Measurements from ENCODE around the gene MORF4L2. TPM values are rescaled to one million over a fixed set of nuclear protein-coding genes. Genes with fewer than 3 reads are reported as not detected.
"Not testable (repeated sequence)": the region's sequence is repeated elsewhere in the genome, so short reads cannot be mapped to it uniquely, and the experiment has no call there.

Gene MORF4L2
- total RNA-seq, 4 donors from 2014 or later, result 171 to 235 (median 185) TPM

DNA sequence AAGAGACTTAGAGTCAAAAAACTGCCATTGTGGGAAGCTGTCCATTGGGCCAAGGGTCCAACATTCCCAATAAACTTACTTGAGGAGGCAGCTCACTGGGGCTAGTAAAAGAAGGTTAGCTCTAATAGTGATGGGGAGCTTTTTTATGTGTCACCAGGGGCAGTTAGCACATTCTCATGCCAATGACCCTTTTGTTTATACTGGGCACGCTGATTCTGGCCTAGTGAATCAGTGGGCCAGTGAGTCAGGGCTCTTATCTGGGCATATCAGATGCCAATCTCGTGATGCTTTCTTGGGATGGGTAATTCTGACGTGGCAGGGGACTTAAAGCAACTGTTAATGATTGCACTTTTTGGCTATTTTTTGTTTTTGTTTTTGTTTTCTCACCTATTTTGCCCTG, 29.9 kb downstream of the MORF4L2 start:
- in situ Hi-C loops (cut with MboI; ENCODE audit: low pct_ligation_motif_present in 1 of 4, low pct_unique_long_range_greater_than_20kb in 1 of 4, low sequenced_read_pairs in 3 of 4), result no loop called here
- Histone ChIP-seq H3K4me1 (no peaks in the 10 kb centered on the region), H3K27ac (no peak overlapping the region), H3K9me3 (no peaks in the 10 kb centered on the region), H3K4me3 (no peak overlapping the region), H3K27me3 (no peaks in the 10 kb centered on the region), H3K36me3 (no peaks in the 10 kb centered on the region)
- DNase-seq, result no peak
- TF ChIP-seq POLR2A (IDR thresholded peaks at IDR 0.05) (no peak), POLR2AphosphoS5 (IDR thresholded peaks at IDR 0.05) (no peak), EP300 (IDR thresholded peaks at IDR 0.05; ENCODE audit: low read depth) (no peak), CTCF (IDR thresholded peaks at IDR 0.05) (no peak)
- 50% methylated on average over 3 of the region's 3 CpGs; no CpG with 5 or more reads in 1 of the 2 donors for WGBS, 2 donors (ENCODE audit: low coverage in 1 of 2)
- intact Hi-C loops (cut with DNase I; ENCODE audit: low total_unique reads), result no loop called here

GRCh38 chrX:103655230-103656000, 31.1 kb downstream of the MORF4L2 start:
- intact Hi-C loops (cut with DNase I; ENCODE audit: low total_unique reads); H3K36me3 ChIP-seq; H3K27me3 ChIP-seq; DNase-seq; H3K9me3 ChIP-seq; H3K4me3 ChIP-seq; H3K27ac ChIP-seq; H3K4me1 ChIP-seq; in situ Hi-C loops (cut with MboI; ENCODE audit: low pct_ligation_motif_present in 1 of 4, low pct_unique_long_range_greater_than_20kb in 1 of 4, low sequenced_read_pairs in 3 of 4): not testable (repeated sequence)
- WGBS, 2 donors (ENCODE audit: low coverage in 1 of 2), result 86 to 100% methylated on average over 1 to 7 of the region's 7 CpGs

GRCh38 chrX:103651151-103651773, 35.2 kb downstream of the MORF4L2 start:
- no peak for TF ChIP-seq EP300 (IDR thresholded peaks at IDR 0.05; ENCODE audit: low read depth)
- in situ Hi-C loops (cut with MboI; ENCODE audit: low pct_ligation_motif_present in 1 of 4, low pct_unique_long_range_greater_than_20kb in 1 of 4, low sequenced_read_pairs in 3 of 4) (no loop called here), intact Hi-C loops (cut with DNase I; ENCODE audit: low total_unique reads) (no loop called here)
- WGBS, 2 donors (ENCODE audit: low coverage in 1 of 2), result 86% methylated on average over 2 of the region's 2 CpGs; no CpG with 5 or more reads in 1 of the 2 donors
- no peaks in the 10 kb centered on the region for H3K4me1 ChIP-seq
- no peaks in the 10 kb centered on the region for H3K36me3 ChIP-seq
- no peaks in the 10 kb centered on the region for H3K9me3 ChIP-seq
- H3K27ac ChIP-seq, result no peak overlapping the region
- no peak for DNase-seq
- no peak overlapping the region for H3K4me3 ChIP-seq
- H3K27me3 ChIP-seq, result no peaks in the 10 kb centered on the region

DNA sequence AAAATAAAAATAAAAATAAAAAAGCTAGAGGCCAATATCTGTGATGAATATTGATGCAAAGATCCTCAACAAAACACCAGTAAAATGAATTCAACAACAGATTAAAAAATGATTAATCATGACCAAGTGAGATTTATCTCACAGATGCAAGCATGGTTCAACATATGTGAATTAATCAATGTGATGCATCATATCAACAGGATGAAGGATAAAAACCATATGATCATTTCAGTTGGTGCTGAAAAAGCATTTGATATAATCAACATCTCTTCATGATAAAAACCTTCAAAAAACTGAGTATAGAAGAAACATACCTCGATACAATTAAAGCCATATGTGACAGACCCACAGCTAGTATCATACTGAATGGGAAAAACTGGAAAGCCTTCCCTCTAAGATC, 38.9 kb downstream of the MORF4L2 start:
- 83% methylated on average over 1 of the region's 1 CpG; no CpG with 5 or more reads in 1 of the 2 donors for WGBS, 2 donors (ENCODE audit: low coverage in 1 of 2)
- H3K4me1 ChIP-seq, result no peaks in the 10 kb centered on the region
- H3K4me3 ChIP-seq, result no peak overlapping the region
- H3K27me3 ChIP-seq, result no peaks in the 10 kb centered on the region
- TF ChIP-seq POLR2A (IDR thresholded peaks at IDR 0.05), result no peak
- no peak for TF ChIP-seq CTCF (IDR thresholded peaks at IDR 0.05)
- TF ChIP-seq POLR2AphosphoS5 (IDR thresholded peaks at IDR 0.05), result no peak
- TF ChIP-seq EP300 (IDR thresholded peaks at IDR 0.05; ENCODE audit: low read depth), result no peak
- intact Hi-C loops (cut with DNase I; ENCODE audit: low total_unique reads) (no loop called here), in situ Hi-C loops (cut with MboI; ENCODE audit: low pct_ligation_motif_present in 1 of 4, low pct_unique_long_range_greater_than_20kb in 1 of 4, low sequenced_read_pairs in 3 of 4) (no loop called here)
- no peaks in the 10 kb centered on the region for H3K36me3 ChIP-seq
- DNase-seq, result no peak
- no peaks in the 10 kb centered on the region for H3K9me3 ChIP-seq
- H3K27ac ChIP-seq, result no peak overlapping the region

DNA sequence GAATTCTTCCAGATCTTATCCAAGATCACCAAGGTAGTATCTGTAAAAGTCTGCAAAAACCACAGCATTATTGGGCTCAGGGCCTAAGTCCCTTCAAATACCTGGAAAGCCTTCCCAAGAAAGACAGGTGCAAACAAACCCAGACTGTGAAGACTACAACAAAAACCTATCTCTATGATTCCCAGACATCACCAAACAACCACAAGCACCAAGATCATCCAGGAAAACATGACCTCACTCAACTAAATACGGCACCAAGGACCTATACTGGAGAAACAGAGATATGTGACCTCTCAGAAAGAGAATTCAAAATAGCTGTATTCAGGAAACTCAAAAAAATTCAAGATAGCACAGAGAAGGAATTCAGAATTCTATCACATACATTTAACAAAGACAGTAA, 42.4 kb downstream of the MORF4L2 start:
- Histone ChIP-seq H3K9me3 (no peaks in the 10 kb centered on the region), H3K4me1 (no peaks in the 10 kb centered on the region), H3K27me3 (no peaks in the 10 kb centered on the region), H3K27ac (no peak overlapping the region), H3K36me3 (no peaks in the 10 kb centered on the region), H3K4me3 (no peak overlapping the region)
- intact Hi-C loops (cut with DNase I; ENCODE audit: low total_unique reads), result no loop called here
- no peak for TF ChIP-seq EP300 (IDR thresholded peaks at IDR 0.05; ENCODE audit: low read depth)
- TF ChIP-seq CTCF (IDR thresholded peaks at IDR 0.05), result no peak
- no peak for TF ChIP-seq POLR2A (IDR thresholded peaks at IDR 0.05)
- TF ChIP-seq POLR2AphosphoS5 (IDR thresholded peaks at IDR 0.05), result no peak
- in situ Hi-C loops (cut with MboI; ENCODE audit: low pct_ligation_motif_present in 1 of 4, low pct_unique_long_range_greater_than_20kb in 1 of 4, low sequenced_read_pairs in 3 of 4), result no loop called here
- 58% methylated on average over 1 of the region's 1 CpG; no CpG with 5 or more reads in 1 of the 2 donors for WGBS, 2 donors (ENCODE audit: low coverage in 1 of 2)
- DNase-seq, result no peak

Measured in transverse colon (tissue), 4 donors.